Rectal smooth muscle tissue (tissue), 1 donor: Measurements from ENCODE around the gene RASSF1.

Experiments
- H3K27ac ChIP-seq: one replicate; pipeline ENCODE4 v1.7.0; 2013; ENCODE audit warnings: low read depth, low read length, inconsistent platforms
- H3K27me3 ChIP-seq: one replicate; pipeline ENCODE4 v1.7.0; 2013; ENCODE audit warnings: low read length; ENCODE audit not compliant: control insufficient read depth, insufficient read depth
- H3K36me3 ChIP-seq: one replicate; pipeline ENCODE4 v1.7.0; 2013; ENCODE audit warnings: low read length; ENCODE audit not compliant: control insufficient read depth, insufficient read depth
- H3K4me1 ChIP-seq: one replicate; pipeline ENCODE4 v1.7.0; 2013; ENCODE audit warnings: low read length; ENCODE audit not compliant: control insufficient read depth, insufficient read depth
- H3K4me3 ChIP-seq: one replicate; pipeline ENCODE4 v1.7.0; 2013; ENCODE audit warnings: low read length
- H3K9ac ChIP-seq: one replicate; pipeline ENCODE4 v1.7.0; 2013; ENCODE audit warnings: low read length

The RASSF1 gene

DNA sequence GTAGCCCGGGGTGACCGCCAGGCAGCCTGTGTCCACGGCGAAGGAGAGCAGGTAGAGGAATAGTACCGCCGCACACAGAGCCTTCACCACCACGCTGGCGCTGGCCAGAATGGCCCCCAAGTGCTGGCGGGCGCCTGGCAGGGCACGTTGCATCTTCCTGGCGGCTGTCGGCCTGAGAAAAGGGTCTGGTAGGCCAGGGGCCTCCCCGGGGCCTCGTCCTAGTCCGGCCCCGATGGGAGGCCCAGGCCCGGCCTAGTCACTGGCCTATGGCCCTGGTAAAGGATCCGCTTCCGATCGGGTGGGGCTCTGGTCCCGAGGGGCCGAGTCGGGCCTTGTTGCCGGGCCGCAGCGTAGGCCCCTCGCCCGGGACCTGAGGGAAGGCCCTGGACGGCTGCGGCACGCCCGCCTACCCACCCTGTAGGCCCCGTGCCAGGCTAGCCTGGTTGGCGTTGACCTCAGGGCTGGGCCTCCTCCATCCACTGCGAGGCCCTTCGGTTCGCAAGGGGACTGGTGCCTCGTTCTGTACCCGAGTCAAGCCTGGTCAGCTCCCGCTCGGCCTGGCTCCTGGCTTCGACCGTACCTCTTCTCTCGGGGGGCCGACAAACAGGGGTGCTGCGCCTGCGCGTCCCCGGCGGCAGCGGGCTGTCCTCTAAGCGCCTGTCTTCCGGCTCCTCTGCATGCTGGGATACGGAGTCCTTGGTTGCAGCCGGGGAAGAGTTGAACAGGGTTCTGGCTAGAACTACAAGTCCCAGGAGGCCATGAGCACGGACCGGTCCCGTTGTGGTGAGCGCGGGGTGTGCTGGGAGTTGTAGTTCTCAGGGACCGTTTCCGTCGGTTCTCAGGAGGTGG is 18.5 kb upstream of the RASSF1 start, which contains the start of gene TMEM115:
TMEM115 (minus strand) TSS at position 611 of the 849 bp plus-strand sequence; CDS start at position 153, 458 bp downstream.
- H3K36me3 ChIP-seq, result peaks cover 10% of the 10 kb centered on the region
- peak within 1 kb of the TSS; percentile 92 for H3K27ac ChIP-seq
- no peaks in the 10 kb centered on the region for H3K27me3 ChIP-seq
- peaks cover 30% of the 10 kb centered on the region for H3K4me1 ChIP-seq
- peak within 1 kb of the TSS; percentile 96 for H3K9ac ChIP-seq
- H3K4me3 ChIP-seq, result peak within 1 kb of the TSS; percentile 95

- Histone ChIP-seq H3K36me3 (peaks cover 12% of the 10 kb centered on the region), H3K4me1 (peaks cover 30% of the 10 kb centered on the region), H3K27me3 (no peaks in the 10 kb centered on the region), H3K9ac (peak overlapping the region; percentile 96), H3K27ac (peak overlapping the region; percentile 92), H3K4me3 (peak overlapping the region; percentile 95)
Measured at GRCh38 chr3:50358355-50358910, 17.8 kb upstream of the RASSF1 start.

DNA sequence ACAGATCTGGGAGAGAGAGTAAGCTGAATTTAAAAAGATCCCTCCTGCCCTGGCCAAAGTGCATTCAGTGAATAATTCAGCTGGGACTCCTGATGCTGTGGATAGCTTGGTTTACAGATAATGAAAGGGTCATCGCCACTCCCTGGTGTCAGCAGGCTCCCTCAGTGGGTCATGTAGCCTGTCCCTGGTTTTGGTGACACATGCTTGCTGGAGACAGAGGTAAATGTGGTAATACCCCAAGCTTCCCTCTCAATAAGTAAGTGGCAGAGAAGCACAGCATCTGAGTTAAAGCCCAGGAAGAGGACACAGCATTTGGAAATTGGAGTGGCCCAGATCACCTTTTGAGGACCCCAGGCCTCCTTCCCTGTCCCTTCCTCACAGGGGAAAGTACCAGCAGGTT is 16.8 kb upstream of the RASSF1 start:
- H3K27ac ChIP-seq, result no peak overlapping the region
- H3K36me3 ChIP-seq, result peaks cover 18% of the 10 kb centered on the region
- peaks cover 30% of the 10 kb centered on the region for H3K4me1 ChIP-seq
- H3K27me3 ChIP-seq, result no peaks in the 10 kb centered on the region
- H3K4me3 ChIP-seq, result peak overlapping the region; percentile 95
- peak overlapping the region; percentile 39 for H3K9ac ChIP-seq

- Histone ChIP-seq H3K9ac (no peak overlapping the region), H3K27ac (no peak overlapping the region), H3K27me3 (no peaks in the 10 kb centered on the region), H3K36me3 (peaks cover 18% of the 10 kb centered on the region), H3K4me1 (peaks cover 32% of the 10 kb centered on the region), H3K4me3 (peak overlapping the region; percentile 11)
Measured at GRCh38 chr3:50356553-50356952, 15.9 kb upstream of the RASSF1 start.

DNA sequence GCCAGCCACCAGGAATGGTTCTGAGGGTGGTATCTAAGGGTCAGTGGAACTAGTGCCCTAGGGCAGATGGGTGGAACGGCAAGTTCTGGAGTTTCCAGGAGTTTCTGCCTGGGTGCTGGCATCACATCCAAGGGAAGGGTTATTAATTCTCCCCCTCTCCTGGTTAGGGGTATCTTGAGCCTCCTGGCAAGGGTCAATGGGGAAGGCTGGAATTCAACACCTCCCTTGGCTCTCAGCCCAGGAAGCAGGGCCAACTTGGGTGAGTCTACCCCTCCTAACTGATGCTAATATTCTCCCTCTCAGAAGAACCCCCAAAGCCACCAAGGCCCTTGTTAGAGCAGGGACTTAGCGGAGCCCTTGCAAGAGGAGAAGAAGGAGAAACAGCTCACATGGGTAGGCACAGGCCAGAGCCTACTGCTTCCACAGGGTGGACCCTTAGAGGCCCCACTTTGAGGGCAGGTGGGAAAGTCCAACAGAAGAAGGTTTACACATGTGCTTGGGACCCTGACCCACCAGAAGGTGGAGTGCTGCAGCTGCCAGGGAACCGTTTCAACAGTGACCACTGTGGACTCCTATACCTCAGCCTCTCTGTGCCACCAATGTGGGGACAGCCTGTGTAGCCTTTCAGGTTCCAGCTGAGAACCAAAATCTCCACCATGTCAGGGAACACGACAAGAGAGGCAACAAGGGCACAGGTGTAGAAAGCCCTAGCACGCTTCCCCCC is 15.4 kb upstream of the RASSF1 start:
- Histone ChIP-seq H3K36me3 (peaks cover 18% of the 10 kb centered on the region), H3K27me3 (no peaks in the 10 kb centered on the region), H3K9ac (peak overlapping the region; percentile 7), H3K27ac (no peak overlapping the region), H3K4me1 (peaks cover 37% of the 10 kb centered on the region), H3K4me3 (peak overlapping the region; percentile 11)

DNA sequence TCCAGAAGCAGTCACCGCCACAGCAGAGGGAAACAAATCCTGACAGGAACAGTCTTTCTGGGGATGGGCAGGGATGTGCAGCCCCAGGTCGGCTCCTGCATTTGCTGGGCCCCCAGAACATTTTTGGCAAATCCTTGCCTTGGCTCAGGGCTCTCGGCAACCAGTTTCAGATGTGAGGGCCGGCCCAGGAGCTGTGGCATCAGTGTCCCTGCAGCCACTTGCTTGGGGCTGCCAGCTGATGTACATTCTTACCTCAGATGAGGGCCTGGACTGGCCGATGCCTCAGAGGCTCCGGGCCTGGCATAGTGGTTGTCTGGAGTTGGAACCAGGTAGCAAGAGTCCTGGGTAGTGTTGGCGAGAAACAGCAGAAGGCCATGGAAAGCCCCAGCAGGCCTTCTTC is 14.2 kb upstream of the RASSF1 start:
- no peak overlapping the region for H3K9ac ChIP-seq
- H3K4me3 ChIP-seq, result no peak overlapping the region
- H3K27me3 ChIP-seq, result no peaks in the 10 kb centered on the region
- H3K4me1 ChIP-seq, result peaks cover 42% of the 10 kb centered on the region
- H3K36me3 ChIP-seq, result peaks cover 18% of the 10 kb centered on the region
- no peak overlapping the region for H3K27ac ChIP-seq

DNA sequence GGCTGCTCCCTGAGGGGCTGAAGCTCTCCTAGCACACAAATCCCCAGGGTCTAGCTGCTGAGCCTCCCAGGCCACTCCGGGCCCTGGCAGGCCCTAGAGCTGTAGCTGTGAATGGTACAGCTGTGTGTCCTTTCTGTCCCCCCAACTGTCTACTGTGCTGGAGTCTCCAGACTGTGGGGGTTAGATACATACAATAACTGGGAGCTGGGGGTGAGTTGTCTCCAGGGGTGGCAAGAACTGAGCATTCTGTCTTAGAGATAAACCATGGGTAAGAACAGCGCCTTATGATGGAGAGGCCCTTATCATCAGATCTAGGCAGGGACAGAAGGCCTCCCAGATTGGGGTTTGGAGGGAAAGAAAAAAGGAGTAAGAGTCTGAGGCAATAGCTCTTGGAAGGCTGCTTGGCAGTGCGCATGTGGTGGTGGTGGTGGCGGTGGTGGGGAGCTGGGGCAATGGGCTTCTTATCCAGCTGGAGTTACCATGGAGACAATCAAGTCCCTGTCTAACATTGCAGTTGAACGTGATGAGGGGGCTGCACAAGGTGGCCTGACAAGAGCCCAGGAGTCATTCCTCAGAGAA is 13.6 kb upstream of the RASSF1 start:
- Histone ChIP-seq H3K4me1 (peaks cover 42% of the 10 kb centered on the region), H3K36me3 (peaks cover 18% of the 10 kb centered on the region), H3K4me3 (no peak overlapping the region), H3K27ac (no peak overlapping the region), H3K9ac (no peak overlapping the region), H3K27me3 (no peaks in the 10 kb centered on the region)

DNA sequence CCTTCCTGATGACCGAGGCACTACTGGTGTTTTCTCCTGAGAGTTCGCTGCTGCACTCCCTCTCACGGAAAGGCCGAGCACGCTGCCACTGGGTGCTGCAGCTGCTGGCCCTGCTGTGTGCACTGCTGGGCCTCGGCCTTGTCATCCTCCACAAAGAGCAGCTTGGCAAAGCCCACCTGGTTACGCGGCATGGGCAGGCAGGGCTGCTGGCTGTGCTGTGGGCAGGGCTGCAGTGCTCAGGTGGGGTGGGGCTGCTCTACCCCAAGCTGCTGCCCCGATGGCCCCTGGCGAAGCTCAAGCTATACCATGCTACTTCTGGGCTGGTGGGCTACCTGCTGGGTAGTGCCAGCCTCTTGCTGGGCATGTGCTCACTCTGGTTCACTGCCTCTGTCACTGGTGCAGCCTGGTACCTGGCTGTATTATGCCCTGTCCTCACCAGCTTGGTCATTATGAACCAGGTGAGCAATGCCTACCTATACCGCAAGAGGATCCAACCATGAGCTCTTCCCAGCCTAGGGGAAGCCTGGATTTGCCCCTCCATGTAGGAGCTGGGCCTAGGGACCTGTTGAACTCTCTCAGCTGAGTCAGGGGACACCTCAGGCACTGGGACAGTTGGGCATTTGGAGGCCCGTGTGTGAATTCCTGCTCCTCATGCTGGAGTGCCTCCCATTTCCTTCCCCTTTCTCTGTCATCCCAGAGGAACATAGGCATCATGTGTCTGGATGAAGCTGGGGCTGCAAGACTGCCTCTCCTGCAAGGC is 12.8 kb upstream of the RASSF1 start:
- Histone ChIP-seq H3K36me3 (peaks cover 23% of the 10 kb centered on the region), H3K27me3 (no peaks in the 10 kb centered on the region), H3K4me1 (peaks cover 40% of the 10 kb centered on the region), H3K4me3 (no peak overlapping the region), H3K9ac (no peak overlapping the region), H3K27ac (no peak overlapping the region)

DNA sequence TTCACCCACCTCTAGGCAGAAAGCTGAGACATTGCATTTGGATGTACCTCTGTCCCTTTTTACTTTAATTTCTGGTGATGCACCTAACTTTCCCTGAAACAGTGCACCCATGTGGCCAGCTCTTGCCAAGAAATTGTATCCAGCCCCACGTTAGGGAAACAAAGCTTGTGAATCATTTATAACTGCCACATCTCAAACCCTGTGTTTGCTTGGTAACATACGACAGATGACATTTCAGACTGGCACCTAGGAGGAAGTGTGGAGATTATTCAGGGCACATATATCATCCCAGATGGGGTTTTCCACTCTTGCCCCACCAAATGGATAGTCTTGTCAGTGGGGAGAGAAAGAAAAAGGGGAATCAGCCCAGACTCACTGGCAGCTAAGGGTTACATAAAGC is 12.1 kb upstream of the RASSF1 start:
- H3K4me3 ChIP-seq, result no peak overlapping the region
- H3K27me3 ChIP-seq, result no peaks in the 10 kb centered on the region
- H3K9ac ChIP-seq, result no peak overlapping the region
- peaks cover 34% of the 10 kb centered on the region for H3K4me1 ChIP-seq
- no peak overlapping the region for H3K27ac ChIP-seq
- H3K36me3 ChIP-seq, result peaks cover 29% of the 10 kb centered on the region

DNA sequence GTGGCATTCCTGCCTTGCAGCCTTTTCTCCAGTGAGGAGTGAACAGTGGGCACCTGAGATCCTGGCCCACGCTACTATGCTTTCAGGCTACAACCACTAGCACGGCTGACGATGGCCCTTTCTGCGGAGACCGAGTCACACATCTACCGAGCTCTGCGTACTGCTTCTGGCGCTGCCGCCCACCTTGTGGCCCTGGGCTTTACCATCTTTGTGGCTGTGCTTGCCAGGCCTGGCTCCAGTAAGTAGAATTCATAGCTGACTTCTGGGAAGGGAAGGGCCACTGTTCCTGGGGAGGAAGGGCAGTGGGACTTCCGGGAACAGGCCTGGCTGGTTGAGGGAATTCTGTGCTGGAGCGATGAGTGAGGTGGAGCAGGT is 10.7 kb upstream of the RASSF1 start:
- peak overlapping the region; percentile 90 for H3K4me3 ChIP-seq
- peaks cover 29% of the 10 kb centered on the region for H3K36me3 ChIP-seq
- peaks cover 20% of the 10 kb centered on the region for H3K4me1 ChIP-seq
- no peaks in the 10 kb centered on the region for H3K27me3 ChIP-seq
- H3K9ac ChIP-seq, result peak overlapping the region; percentile 1
- H3K27ac ChIP-seq, result no peak overlapping the region

DNA sequence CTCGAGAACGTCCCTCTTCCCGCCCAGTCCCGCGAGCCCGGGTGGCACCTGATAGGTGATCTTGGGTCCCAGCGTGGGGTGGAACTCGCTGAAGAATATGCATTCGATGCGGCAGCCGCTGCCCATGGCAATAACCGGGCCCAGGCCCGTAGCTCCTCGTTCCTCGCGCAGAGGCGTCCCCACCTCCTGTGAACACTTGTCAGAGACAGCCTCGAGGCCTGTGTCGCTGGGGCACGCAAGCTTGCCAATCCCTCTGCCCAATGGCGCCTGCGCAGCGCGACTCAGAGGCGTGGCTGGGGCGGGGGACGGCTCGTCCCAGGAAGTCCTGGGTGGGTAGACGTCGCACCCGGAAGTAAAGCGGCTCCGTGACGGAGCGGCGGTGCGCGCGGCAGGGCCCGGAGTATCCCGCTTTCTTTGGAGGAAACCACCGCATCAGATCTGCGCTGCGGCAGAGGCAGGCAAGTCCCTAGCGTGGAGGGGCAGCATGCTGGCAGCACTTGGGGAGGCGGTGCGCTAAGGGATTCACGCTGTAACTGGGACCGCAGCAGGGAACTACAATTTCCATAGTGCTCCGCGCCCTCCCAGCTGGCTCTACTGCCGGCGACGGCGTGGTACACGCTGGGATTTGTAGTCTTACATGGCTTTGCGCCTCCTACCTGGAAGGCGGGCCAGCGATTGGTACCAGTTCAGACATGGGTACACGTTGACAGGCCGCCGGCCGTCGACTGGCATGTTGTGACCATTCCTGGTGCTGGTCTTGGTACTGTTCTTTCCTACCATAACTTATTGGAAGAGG is 10.1 kb upstream of the RASSF1 start, which contains the start of the genes CYB561D2 and NPRL2:
CYB561D2 (plus strand) TSS at position 336 of the 796 bp plus-strand sequence. CDS start 572 bp downstream, outside the sequence.
NPRL2 (minus strand) TSS at position 249 of the 796 bp plus-strand sequence; CDS start at position 126, 123 bp downstream.
- H3K27me3 ChIP-seq, result no peaks in the 10 kb centered on the region
- peaks cover 29% of the 10 kb centered on the region for H3K36me3 ChIP-seq
- peaks cover 15% of the 10 kb centered on the region for H3K4me1 ChIP-seq
- peak within 1 kb of the TSS; percentile 81 for H3K9ac ChIP-seq
- peak within 1 kb of the TSS; percentile 93 for H3K27ac ChIP-seq
- H3K4me3 ChIP-seq, result peak within 1 kb of the TSS; percentile 90
